MM.1S (cell line): ENCODE data around the gene NOXO1.
"Not testable (repeated sequence)": the region's sequence is repeated elsewhere in the genome, so short reads cannot be mapped to it uniquely, and the experiment has no call there.

Experiments
- DNase-seq: peaks from one replicate; pipeline ENCODE4 v3.0.0-alpha.2; 2015
- H2AFZ ChIP-seq: fragments of 300-600 bp; sonication (generic); 2 replicates; pipeline ENCODE4 v1.6.0; 2016; ENCODE audit warnings: antibody characterized with exemption, low read length
- H3F3A ChIP-seq: fragments of 300-600 bp; sonication (generic); 2 replicates; pipeline ENCODE4 v1.6.1; 2016; ENCODE audit warnings: mild to moderate bottlenecking, antibody characterized with exemption, low read length, moderate library complexity, mixed read lengths; ENCODE audit not compliant: insufficient read depth
- H3K27ac ChIP-seq: fragments of 300-600 bp; sonication (generic); 2 replicates; pipeline ENCODE4 v1.5.1; 2016; ENCODE audit warnings: mild to moderate bottlenecking, low read length
- H3K27me3 ChIP-seq: fragments of 300-600 bp; sonication (generic); replicated peaks from 2 replicates; pipeline ENCODE4 v1.6.0; 2016; ENCODE audit warnings: low read length; ENCODE audit not compliant: insufficient read depth
- H3K36me3 ChIP-seq: fragments of 300-600 bp; sonication (generic); replicated peaks from 2 replicates; pipeline ENCODE4 v1.6.1; 2016; ENCODE audit warnings: mild to moderate bottlenecking, low read length, mixed read lengths; ENCODE audit not compliant: insufficient read depth
- H3K4me1 ChIP-seq: fragments of 300-600 bp; sonication (generic); 2 replicates; pipeline ENCODE4 v1.6.1; 2016; ENCODE audit warnings: low read length, mixed read lengths
- H3K4me2 ChIP-seq: fragments of 300-600 bp; sonication (generic); 2 replicates; pipeline ENCODE4 v1.6.0; 2016; ENCODE audit warnings: low read depth, low read length
- H3K4me3 ChIP-seq: fragments of 300-600 bp; sonication (generic); 2 replicates; pipeline ENCODE4 v1.5.1; 2016; ENCODE audit warnings: low read length, mixed read lengths
- H3K79me2 ChIP-seq: fragments of 300-600 bp; sonication (generic); 2 replicates; pipeline ENCODE4 v1.6.1; 2016; ENCODE audit warnings: mixed run types, low read length, mixed read lengths
- H3K9ac ChIP-seq: fragments of 300-600 bp; sonication (generic); 2 replicates; pipeline ENCODE4 v1.6.1; 2016; ENCODE audit warnings: low read length, mixed read lengths
- H3K9me2 ChIP-seq: fragments of 300-600 bp; sonication (generic); replicated peaks from 2 replicates; pipeline ENCODE4 v1.6.1; 2016; ENCODE audit warnings: mild to moderate bottlenecking, low read length, mixed read lengths; ENCODE audit not compliant: insufficient read depth
- H3K9me3 ChIP-seq: fragments of 300-600 bp; sonication (generic); replicated peaks from 2 replicates; pipeline ENCODE4 v1.6.1; 2016; ENCODE audit warnings: mild to moderate bottlenecking, low read length, mixed read lengths; ENCODE audit not compliant: insufficient read depth
- H4K20me1 ChIP-seq: fragments of 300-600 bp; sonication (generic); 2 replicates; pipeline ENCODE4 v1.6.1; 2016; ENCODE audit warnings: mild to moderate bottlenecking, low read length, moderate library complexity, mixed read lengths; ENCODE audit not compliant: insufficient read depth
- EZH2 ChIP-seq: fragments of 300-600 bp; sonication (generic); optimal IDR thresholded peaks from 2 replicates; pipeline ENCODE3; 2017; ENCODE audit warnings: low read depth, mild to moderate bottlenecking, antibody characterized with exemption, low read length, mixed read lengths
- EZH2phosphoT487 ChIP-seq: fragments of 300-600 bp; sonication (generic); IDR thresholded peaks from 2 replicates; pipeline ENCODE4 v1.6.1; 2018; ENCODE audit warnings: antibody characterized with exemption, low read length
- TF ChIP-seq, protein P1 (sequence below): fragments of 300-600 bp; sonication (generic); IDR thresholded peaks from 2 replicates; pipeline ENCODE4 v1.5.1; 2016; ENCODE audit warnings: antibody characterized with exemption, low read length, mixed read lengths

NOXO1 gene

DNA sequence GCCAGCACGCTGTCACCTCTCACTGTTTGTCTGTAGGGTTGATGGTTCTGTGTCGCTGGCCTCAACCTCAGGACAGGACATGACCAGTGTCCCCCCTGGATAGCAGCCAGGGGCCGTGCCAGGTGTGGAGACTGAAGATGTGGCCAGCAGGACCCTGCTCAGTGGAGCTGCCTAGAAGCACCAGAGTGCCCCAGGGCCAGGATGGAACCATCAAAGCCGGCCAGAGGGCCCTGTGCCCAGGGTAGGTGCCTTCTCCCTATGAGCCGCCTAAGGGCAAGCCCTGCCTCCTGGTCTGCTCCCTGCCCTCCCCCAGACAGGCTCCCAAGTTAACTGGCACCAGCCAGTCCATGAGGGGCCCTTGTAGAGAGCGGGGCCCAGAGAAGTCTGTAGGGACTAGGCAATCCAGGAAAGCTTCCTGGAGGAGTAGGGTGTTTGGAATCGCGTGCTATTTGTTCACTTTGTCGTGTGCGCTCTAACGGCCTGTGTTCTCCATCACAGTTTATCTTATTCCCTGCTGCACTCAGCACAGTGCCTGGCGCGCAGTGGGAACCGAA lies 22.5 kb downstream of the NOXO1 start:
- Histone ChIP-seq H3K36me3 (peaks cover 14% of the 10 kb centered on the region), H3K27ac (no peak overlapping the region), H3F3A (peaks cover 30% of the 10 kb centered on the region), H2AFZ (peak overlapping the region; percentile 81), H3K79me2 (peaks cover 23% of the 10 kb centered on the region), H3K9me2 (no peaks in the 10 kb centered on the region), H3K27me3 (peaks cover 10% of the 10 kb centered on the region), H3K9me3 (no peaks in the 10 kb centered on the region), H3K4me3 (peak overlapping the region; percentile 88), H3K9ac (peak overlapping the region; percentile 30; the same call in 1 of the 2 replicates), H3K4me1 (peaks cover 12% of the 10 kb centered on the region), H4K20me1 (no peaks in the 10 kb centered on the region), H3K4me2 (peak overlapping the region; percentile 92)
- peak; percentile 2 for DNase-seq
- TF ChIP-seq EZH2phosphoT487 (no peak), EZH2 (no peak)
- TF ChIP-seq, protein P1, sequence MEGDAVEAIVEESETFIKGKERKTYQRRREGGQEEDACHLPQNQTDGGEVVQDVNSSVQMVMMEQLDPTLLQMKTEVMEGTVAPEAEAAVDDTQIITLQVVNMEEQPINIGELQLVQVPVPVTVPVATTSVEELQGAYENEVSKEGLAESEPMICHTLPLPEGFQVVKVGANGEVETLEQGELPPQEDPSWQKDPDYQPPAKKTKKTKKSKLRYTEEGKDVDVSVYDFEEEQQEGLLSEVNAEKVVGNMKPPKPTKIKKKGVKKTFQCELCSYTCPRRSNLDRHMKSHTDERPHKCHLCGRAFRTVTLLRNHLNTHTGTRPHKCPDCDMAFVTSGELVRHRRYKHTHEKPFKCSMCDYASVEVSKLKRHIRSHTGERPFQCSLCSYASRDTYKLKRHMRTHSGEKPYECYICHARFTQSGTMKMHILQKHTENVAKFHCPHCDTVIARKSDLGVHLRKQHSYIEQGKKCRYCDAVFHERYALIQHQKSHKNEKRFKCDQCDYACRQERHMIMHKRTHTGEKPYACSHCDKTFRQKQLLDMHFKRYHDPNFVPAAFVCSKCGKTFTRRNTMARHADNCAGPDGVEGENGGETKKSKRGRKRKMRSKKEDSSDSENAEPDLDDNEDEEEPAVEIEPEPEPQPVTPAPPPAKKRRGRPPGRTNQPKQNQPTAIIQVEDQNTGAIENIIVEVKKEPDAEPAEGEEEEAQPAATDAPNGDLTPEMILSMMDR = no peak

DNA sequence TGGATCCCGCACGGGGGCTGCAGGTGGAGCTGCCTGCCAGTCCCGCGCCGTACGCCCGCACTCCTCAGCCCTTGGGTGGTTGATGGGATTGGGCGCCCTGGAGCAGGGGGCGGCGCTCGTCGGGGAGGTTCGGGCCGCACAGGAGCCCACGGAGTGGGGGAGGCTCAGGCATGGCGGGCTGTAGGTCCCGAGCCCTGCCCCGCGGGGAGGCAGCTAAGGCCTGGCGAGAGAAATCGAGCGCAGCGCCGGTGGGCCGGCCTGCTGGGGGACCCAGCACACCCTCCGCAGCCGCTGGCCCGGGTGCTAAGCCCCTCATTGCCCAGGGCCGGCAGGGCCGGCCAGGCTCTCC lies 23.2 kb downstream of the NOXO1 start:
- Histone ChIP-seq H3F3A (peaks cover 23% of the 10 kb centered on the region), H3K79me2 (peaks cover 17% of the 10 kb centered on the region), H3K27me3 (peaks cover 10% of the 10 kb centered on the region)
- not testable (repeated sequence) for H3K36me3 ChIP-seq, H3K9ac ChIP-seq, H3K9me2 ChIP-seq, H3K4me2 ChIP-seq, DNase-seq, H2AFZ ChIP-seq, H3K4me1 ChIP-seq, H3K27ac ChIP-seq, H3K9me3 ChIP-seq, H4K20me1 ChIP-seq, H3K4me3 ChIP-seq

DNA sequence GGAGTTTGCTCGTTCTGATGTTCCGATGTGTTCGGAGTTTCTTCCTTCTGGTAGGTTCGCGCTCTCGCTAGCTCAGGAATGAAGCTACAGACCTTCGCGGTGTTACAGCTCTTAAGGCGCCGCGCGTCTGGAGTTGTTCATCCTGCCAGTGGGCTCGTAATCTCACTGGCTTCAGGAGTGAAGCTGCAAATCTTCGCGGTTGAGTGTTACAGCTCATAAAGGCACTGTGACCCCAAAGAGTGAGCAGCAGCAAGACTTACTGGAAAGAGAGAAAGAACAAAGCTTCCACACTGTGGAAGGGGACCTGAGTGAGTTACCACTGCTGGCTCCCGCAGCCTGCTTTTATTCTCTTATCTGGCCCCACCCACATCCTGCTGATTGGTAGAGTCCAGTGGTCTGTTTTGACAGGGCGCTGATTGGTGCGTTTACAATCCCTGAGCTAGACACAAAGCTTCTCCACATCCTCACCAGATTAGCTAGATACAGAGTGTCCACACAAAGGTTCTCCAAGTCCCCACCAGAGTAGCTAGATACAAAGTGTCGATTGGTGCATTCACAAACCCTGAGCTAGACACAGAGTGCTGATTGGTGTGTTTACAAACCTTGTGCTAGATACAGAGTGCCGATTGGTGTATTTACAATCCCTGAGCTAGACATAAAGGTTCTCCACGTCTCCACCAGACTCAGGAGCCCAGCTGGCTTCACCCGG lies 23.7 kb downstream of the NOXO1 start:
- not testable (repeated sequence) for DNase-seq, H3K9me3 ChIP-seq, H3K27ac ChIP-seq, H2AFZ ChIP-seq, H3K4me1 ChIP-seq, H3K9me2 ChIP-seq, H3K36me3 ChIP-seq, H3K4me3 ChIP-seq, H3K9ac ChIP-seq, H4K20me1 ChIP-seq, H3K4me2 ChIP-seq
- Histone ChIP-seq H3K27me3 (peaks cover 15% of the 10 kb centered on the region), H3K79me2 (peaks cover 17% of the 10 kb centered on the region), H3F3A (peaks cover 19% of the 10 kb centered on the region)

DNA sequence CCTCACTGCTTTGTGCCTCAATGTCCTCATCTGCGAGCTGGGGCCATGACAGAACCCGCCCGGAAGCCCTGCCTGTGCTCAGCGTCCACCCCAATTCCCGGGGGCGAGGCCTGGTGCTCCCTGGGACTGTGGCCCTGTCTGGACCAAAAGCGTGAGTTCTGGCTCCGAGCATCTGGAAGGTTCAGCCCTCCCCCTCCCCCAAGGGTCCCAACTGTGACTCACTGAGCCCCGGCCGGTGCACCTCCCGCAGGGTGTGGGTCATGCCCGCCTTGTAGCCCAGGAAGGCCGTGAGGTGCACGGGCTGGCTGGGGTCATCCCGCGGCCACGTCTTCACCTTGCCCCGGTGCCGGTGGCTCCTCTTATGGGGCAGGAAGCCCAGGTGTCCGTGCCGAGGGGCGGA lies 27.5 kb downstream of the NOXO1 start:
- Histone ChIP-seq H3K9me3 (no peaks in the 10 kb centered on the region), H3K9me2 (no peaks in the 10 kb centered on the region), H3K27ac (no peak overlapping the region), H3K79me2 (no peaks in the 10 kb centered on the region), H3K4me3 (no peak overlapping the region), H3K4me1 (no peaks in the 10 kb centered on the region), H3K36me3 (no peaks in the 10 kb centered on the region), H3K4me2 (no peak overlapping the region), H3K9ac (no peak overlapping the region), H4K20me1 (no peaks in the 10 kb centered on the region), H3K27me3 (peaks cover 21% of the 10 kb centered on the region), H2AFZ (no peak overlapping the region), H3F3A (no peaks in the 10 kb centered on the region)
- TF ChIP-seq EZH2 (no peak), EZH2phosphoT487 (no peak)
- TF ChIP-seq, protein P1 = no peak
- DNase-seq = peak; percentile 2
